HG02678 (cell line): ENCODE results near the gene GPR35.

ENCODE experiments used
- ATAC-seq: cut with Tn5 transposase; IDR thresholded peaks from one replicate; pipeline ENCODE4 v1.9.1; 2021; ENCODE audit warnings: mild to moderate bottlenecking, moderate library complexity; ENCODE audit not compliant: unreplicated experiment

GPR35 gene

DNA sequence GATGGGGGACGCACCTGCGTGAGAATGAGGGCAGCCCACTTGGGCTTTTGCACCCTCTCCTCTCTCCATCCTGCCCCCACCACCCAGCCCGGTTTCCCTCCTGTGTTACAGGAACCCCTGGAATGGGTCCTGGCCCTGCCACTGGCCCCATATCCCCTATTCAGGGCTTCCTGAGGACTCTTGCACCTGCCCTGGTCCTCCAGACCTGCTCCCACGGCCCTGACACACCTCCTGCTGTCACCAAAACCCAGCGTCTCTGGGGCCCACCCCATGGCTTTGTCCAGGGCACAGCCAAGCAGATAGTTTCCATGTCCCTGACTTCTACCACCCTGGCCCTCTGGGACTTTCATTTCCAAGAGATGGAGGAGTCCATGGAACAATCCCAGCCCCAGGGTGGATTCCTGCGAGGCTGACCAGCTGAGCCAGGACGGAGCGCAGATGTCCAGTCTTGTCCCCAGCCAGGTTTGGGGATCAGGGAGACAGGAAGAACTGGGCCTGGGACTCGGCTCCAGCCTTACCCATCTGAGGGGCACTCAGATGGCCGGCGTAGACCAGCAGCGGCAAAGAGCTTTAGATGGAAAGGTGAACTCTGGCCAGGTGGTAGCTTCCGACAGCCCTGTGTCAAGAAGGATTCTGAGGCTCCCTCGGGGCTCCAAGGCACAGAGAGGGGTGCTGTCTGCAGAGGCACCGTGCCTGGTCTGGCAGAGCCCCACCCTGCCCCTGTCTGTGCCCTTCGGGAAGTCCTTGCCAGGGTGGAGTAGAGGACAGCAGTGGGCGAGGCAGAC, 12.0 kb downstream of the GPR35 start:
- ATAC-seq = no peak

DNA sequence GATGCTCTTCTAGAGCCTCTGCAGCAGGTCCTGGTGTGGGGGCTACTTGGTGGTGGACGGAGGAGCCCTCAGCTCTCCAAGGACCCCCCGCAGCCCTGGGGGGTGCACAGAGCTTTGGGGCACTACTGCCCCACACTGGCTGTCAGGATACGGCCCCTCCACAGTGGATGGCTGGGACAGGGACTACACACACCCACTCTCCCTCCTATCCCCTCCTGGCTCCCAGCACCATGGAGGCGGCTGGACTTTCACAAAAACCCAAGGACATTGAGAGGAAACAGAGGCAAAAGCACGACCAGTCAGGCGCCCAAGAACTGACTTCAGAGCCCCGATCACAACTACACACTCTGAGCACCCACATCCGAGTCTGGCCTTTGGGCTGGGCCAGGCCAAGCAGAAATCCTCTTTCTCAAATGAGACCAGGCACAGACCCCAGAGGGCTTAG, 12.6 kb downstream of the GPR35 start:
- no peak for ATAC-seq

DNA sequence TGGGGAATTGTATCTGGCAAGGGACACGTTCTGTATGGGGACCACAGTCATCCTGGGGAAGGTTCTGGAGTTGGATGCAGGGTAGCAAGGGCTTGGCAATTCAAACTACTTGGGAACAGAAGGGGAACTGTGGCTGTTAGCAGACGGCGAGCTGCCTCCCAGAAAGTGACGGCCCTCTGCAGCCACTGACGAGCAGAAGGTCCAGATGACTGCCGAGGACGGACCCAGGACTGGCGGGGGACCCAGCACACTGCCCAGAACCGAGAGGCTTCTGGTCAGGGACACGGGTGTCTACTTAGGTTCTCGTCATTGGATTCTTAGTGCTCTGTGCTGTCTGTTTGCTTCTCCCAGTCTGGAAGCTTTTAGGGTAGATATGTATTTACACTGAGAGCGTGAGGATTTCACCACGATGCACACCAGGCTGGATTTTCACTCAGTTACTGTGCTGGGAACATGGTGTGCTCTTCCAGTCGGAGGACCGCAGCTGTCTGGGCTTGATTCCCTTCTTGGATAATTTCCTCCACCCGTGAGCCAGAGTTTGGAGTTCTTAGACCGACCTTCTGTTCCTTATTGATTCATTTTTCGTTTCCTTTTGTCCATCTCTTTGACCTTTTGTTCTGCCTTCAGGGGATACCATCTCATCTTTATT, 13.4 kb downstream of the GPR35 start:
- ATAC-seq = no peak

DNA sequence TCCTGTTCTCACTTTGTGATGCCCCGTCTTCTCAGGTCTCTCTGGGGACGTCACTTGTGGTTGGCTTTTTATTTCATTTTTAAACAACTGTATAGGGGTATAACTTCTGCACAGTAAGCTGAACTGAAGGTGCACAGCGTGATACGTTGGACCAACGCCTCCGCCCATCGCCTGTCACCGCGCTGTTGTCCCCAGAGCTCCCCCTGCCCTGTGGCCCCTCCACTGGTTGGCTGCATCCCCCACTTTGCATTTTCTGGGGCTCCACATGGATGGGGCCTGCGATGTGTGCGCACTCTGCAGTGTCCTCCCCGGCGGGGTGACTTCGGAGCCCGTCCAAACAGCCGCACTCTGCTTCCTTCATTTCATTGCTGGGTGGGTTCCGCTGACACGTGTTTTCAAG, 14.3 kb downstream of the GPR35 start:
- no peak for ATAC-seq

DNA sequence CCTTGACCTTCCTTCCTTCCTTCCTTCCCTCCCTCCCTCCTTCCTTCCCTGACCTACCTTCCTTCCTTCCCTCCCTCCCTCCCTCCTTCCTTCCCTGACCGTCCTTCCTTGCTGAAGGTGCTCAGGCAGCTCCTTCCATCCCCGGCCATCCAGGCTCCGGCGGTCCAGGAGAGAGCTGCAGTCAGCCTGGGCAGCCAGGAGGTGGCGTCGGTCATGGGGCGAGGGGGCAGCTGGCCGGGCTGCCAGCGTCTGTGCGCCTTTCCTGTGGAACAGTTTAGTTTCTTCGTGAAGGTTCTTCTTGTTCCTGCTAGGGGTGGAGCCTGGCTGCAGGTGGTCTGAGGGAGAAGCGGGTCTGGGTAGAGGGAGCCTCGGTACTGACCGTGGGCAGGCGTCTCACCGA, 15.7 kb downstream of the GPR35 start:
- no peak for ATAC-seq

DNA sequence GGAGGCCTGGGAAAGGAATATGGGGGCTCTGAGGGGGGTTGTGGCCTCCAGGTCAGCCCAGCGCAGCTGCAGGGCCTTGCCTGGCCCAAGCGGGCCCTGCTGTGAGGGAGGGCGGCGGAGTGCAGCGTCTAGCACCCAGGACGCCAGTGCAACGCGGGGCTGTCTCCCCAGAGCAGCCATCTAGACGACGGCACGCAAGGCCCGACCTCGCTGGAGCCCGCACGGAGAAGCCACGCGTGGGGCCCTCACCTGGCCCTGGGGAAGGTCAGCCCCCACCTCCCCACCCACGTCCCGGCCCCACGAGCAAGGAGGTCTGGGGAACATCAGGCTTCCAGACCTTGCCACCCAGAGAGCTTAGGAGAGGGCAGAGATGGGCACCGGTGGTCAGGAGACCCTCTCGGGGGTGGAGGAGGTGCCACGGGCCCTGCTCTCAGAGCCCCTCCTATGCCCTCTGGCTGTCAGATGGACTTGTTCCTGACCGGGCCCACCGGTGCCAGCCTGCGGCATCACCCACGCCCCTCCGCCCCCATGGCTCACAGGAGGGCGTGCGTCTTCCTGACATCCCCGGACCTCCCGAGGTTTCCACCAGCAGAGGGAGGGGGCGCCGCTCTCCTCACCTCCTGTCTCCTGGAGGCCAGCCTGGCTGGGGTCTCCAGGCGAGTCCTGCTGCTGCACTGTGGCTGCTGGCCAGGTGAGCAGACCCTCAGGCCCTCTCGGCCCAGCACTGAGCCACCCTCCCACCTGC, 17.0 kb downstream of the GPR35 start:
- no peak for ATAC-seq

DNA sequence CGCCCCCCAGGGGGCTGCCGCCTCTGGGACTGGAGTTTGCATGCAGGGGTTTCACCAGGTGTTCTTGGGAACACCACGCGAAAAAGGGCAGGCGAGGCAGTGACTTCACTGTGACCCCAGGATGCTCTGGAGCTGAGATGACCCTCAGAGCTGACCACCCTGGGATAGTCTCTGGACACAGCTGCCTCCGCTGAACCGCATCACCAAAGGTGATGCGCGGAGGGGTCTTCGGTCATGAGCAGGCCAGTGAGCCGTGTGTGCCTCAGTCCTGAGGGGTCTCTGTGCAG, 17.5 kb downstream of the GPR35 start:
- ATAC-seq = no peak

DNA sequence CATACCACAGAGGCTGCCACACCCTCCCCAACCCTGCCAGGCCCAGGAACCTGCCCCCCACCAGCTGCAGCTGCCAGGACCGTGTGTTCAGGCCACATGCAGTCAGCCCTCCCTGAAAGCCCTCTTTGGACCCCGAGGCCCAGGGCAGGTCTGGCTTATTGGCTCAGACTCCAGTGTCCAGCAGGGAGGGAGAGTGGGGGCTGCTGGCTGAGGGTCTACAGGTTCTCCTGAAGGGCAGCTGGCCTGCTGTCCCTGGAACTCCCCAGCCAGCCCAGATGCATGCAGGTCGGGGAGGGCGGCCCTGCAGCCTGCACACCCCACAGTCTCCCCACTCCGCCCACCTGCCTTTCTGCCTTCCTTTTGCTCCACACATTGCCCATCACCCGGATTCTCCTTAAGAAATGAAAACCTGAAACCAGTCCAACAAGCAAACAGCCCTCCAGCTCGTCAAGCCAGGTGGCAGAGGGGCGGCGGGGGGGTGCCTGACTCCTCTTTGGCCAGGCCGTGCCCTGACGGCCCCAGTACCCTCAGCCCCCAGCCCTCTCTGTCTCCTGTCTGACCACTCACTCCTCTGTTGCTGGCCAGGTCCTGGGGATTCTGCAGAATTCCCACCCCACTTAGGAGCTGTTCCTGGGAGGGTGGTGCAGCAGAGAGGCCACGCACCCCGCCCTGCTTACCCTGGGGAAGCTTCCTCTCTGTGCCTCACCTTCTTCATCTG, 18.0 kb downstream of the GPR35 start:
- no peak for ATAC-seq

DNA sequence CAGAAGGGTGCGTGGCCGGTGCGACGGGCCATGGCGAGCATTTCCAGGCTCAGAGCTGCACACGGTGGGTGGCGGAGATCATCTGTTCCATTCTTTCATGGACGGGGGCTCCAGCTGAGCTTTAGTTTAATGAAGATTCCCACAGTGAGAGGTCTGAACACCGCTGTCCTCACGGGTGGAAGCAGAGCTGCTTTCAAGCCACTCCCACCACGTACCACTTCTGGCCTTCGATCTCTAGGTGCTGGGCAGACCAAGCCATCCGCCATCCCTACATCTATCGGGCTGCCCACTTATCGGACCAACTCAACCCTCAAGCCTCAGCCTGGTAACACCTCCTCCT, 18.5 kb downstream of the GPR35 start:
- ATAC-seq = no peak

DNA sequence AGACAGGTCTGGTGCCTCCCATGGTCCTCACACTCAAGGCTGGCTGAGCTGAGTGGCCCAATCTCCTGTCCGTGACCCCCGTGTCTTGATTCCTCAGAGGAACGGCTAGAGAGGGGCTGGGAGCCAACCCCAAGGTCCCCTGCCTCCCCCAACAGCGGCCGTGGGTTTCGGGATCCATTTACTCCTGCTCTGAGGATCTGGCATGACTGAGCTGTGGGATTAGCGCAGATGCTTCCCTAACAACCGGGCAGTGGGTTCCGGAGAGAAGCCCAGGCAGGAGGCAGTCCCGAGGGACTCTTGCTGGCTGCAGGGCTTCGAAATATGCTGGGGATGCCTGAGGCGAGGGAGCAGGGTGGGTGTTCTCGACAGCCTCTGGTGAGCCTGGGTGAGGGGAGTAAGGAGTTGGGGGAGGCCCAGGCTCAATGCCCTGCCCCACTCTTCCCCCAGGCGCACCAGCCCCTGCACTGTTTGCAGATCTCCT, 18.9 kb downstream of the GPR35 start:
- ATAC-seq = no peak

DNA sequence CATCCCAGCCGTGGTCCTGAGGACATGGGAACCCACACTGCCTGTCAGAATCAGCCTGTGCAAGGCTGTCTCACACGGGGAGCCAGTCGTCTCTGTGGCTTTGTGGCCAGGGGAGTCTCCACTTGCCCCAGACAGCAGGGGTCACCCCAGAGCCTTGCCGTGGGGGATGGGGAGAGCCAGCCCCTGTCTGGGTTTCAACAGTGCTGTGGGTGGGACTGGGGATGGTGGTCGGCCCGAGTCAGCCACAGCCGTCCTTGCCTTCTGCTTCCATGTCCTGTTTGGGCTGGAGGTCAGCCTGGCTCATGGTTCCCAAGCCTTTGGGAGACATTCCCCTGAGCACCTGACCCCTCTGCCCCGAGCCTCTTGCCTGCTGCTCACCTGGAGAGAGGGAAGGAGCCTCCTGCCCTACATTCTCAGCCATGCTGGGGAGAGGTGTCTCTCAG, 19.6 kb downstream of the GPR35 start:
- ATAC-seq = no peak

DNA sequence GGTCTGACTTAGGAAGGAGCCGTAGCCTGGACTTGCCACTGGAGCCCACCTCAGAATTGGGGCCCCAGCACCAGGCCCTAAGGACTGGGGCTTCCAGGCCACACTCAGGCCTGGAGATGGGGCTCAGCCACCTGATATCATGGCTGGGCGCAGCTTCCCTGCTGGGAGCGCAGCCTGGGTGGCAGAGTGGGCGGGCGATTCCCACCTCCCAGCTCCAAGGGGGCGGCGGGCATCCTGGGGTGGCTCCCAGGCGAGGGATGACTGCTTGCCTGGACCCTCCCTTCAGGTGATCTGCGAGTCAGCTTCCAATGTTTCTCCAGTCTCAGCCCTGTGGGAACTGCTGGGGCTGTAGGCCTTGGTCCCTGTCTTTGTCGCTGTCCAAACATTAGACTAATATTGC, 20.1 kb downstream of the GPR35 start:
- no peak for ATAC-seq

DNA sequence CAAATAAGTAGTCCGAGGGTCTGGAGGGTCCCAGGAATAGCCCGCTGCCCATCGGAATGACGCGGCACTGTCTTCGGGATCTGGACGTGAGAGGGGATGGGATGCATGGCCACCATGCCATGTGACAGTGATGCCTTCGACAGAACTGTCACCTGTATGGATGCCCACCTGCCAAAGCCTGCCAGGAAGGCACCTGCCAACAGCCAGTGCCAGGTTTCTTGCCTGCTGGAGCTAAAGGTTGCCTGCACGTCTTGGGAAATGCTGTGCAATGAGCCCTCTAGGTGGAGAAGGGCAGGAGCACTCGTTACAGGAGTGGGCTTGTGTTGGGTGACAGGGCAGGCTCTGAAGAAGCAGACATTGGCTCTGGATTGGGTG, 20.5 kb downstream of the GPR35 start:
- no peak for ATAC-seq

DNA sequence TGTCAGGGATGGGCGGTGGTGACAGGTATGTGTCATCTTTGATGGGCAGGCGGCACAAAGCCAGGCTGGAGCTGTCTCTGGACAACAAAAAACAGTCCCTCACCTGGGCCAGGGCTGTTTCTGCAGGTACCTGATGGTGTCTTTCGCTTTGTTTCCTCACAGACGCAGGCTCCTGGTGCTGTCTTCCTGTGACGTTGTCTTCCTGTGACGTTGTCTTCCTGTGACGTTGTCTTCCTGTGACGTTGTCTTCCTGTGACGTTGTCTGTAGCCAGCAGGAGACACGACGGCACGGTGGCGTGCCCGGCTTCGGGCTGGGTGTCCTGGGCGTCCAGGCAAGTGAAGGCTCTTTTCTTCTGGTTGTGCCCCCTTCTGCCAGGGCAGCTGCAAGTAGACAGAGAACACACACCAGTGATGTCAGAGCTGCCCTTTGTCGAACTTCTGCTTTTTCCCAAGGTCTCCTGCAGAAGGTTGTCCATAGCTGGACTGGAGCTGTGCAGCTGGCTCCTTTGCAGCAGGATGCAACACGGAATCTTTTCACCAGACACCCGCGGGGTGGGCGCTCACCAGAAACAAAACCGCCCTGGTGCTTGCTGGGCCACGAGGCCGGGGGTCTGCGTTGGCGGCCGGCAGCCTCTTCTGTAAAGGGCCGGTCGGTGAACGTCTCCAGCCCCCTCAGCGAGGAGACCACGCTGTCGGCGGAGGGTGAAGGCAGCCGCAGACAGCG, 21.1 kb downstream of the GPR35 start:
- no peak for ATAC-seq

DNA sequence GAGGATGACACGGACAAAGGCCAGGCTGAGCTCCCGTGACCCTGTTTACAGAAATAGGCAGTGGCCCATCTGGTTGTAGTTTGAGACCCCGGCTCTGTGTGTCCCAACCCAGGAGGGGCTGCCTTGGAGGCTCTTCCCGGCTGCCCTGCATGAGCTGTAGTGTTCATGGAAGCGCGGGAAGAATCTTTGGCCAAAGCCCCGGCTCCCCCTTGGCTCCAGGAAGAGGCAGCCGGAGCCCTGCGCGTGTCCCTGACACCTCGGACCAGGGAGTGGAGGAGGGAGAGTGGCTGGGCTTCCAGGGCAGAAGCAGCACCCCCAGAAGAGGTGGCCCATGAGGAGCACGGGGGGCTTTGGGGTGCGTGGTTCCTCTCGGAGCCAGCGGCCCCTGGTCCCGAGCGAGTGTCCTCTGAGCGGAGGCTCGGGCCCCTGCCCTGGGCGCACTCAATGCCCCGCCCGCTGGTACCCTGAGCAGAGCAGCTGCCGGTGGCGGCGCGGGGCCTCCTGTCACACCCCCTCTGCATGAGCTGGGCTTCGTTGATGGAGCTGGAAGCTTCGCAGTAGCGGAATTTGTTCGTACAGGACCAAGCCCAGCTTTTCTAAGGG, 21.7 kb downstream of the GPR35 start:
- ATAC-seq = no peak

DNA sequence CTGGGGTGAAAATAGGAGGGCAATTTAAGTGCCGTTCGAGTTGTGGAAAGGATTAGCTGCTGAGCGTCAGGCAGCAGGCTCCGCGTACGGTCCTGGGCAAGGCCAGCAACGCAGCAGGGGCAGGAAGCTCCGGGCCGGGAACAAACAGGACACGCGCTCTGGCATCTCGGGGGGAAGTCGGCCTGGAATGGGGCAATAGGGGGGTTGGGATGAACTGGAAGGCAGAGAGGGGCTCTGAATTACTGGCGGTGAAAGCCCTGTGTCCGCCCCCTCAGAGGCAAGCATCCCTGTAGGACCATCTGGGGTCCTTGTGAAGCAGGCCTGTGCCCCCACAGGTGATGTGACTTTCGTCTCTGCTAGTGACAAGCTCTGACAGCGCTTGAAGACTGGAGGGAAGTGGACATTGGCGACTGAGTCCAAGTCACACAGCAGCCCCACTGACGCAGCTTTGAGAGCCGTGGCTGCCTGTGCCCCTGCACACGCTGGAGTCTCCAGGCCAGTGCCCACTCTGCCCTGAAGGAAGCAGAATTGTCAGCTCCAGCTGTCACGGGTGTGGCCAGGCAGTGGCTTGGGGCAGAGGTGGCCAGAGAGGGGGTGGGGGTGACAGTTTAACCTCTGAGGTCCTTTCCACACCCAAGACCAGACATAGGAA, 22.3 kb downstream of the GPR35 start:
- ATAC-seq = no peak

DNA sequence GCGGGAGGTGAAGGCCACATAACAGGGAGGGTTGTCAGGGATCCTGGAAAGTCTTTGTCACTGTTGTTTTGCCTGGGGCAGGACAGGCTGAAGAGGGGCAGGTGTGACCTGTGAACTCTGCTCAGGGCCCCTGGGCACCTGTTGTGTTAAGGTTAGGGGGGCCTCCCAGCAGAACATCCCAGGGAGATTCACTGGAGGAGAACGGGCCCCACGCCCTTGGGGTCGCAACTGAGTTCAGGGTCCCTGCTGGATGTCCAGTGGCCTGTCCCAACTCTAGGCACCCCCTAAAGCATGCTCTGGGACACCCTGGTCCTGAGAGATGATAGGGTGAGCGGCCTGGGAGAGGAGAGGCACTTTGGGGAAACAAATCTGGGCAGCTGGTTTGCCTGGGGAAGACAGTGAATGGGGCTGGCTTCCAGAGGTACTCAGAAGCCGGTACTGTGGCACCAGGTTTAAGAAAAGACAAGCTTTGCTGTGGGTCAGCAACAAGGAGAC, 22.9 kb downstream of the GPR35 start:
- ATAC-seq = no peak

DNA sequence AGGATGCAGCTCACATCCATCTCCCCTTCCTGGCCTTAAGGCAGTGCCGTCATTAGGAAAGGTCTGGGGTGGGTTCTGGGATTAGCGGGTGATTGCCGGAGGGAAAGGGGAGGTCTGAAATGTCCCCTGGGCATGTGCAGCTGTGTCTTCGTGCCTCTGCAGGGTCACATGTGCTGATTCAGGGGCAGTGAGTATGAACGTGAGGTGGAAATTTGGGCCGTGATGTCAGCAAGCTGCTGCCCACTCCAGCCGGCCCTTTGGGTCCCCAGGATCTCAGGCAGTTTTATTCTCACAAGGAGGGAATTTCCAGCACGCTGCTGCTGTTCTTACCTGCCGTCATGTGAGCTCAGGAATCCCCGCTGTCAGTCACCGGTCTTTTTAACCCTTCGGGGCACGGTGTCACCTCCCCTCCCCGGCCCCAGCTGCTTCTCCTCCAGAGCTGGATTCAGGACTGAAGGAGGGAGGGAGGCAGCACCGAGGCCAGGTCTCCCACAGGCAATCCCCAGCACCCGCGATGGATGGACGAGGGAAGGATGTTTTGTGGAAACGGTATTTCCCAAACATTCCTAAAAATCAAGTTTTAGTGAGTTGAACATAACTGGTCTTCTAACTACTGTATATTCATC, 23.5 kb downstream of the GPR35 start:
- no peak for ATAC-seq

DNA sequence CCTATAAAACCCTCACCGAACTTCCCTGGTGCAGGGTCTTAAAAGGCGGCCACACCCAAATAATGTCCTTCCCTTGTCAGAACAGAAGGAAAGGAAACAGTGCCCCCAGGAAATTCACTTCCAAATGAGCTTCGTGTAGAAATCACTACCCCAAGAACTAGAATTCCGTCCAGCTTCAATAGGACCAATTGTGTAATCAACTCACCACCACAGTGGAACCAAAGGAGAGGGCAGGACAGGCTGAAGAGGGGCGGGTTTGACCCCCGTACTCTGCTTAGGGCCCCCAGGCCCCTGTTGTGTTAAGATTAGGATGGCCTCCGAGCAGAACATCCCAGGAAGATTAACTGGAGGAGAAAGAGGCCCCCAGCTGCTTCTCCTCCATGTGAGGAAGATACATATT, 24.1 kb downstream of the GPR35 start:
- no peak for ATAC-seq
